ENCODE measurements around the gene TNNI3.

- TF ChIP-seq POLR2A (IDR thresholded peaks at IDR 0.05; ENCODE audit: low read depth, low read length), result no peak
- TF ChIP-seq POLR2AphosphoS5 (IDR thresholded peaks at IDR 0.05; ENCODE audit: low read depth, low read length), result no peak
- no peak for TF ChIP-seq TAF1 (IDR thresholded peaks at IDR 0.05; ENCODE audit: borderline replicate concordance, low read depth, low read length)
These were observed 4.2 kb upstream of the TNNI3 start for GRCh38 chr19:55161571-55162322.

Data from GM12892 (cell line).